ENCODE measurements around the gene DQX1.

DNA sequence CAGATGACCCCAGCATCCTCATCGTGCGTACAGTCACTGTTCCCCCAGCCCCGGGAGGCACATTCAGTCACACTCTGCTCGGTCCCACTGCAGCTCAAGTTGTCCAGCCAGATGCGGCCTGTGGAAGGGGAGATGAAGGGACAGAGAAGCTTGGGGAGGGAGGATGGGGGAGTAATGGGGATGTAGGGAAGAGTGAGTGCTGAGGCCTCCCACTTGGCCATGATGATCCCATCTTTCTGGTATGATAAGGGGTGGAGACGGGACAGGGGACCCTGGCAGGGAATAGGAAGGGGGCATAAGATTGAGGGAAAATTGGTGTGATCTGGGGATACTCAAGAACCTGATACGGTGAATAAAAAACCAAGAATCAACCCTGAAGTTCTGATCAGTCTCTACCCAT lies 24.2 kb upstream of the DQX1 start:
- TF ChIP-seq, protein P1, sequence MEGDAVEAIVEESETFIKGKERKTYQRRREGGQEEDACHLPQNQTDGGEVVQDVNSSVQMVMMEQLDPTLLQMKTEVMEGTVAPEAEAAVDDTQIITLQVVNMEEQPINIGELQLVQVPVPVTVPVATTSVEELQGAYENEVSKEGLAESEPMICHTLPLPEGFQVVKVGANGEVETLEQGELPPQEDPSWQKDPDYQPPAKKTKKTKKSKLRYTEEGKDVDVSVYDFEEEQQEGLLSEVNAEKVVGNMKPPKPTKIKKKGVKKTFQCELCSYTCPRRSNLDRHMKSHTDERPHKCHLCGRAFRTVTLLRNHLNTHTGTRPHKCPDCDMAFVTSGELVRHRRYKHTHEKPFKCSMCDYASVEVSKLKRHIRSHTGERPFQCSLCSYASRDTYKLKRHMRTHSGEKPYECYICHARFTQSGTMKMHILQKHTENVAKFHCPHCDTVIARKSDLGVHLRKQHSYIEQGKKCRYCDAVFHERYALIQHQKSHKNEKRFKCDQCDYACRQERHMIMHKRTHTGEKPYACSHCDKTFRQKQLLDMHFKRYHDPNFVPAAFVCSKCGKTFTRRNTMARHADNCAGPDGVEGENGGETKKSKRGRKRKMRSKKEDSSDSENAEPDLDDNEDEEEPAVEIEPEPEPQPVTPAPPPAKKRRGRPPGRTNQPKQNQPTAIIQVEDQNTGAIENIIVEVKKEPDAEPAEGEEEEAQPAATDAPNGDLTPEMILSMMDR (IDR thresholded peaks at IDR 0.05; ENCODE audit: low read depth, low read length) = no peak
- TF ChIP-seq POLR2A (IDR thresholded peaks at IDR 0.05; ENCODE audit: extremely low read depth, insufficient read length) (no peak), MYC (IDR thresholded peaks at IDR 0.05; ENCODE audit: low read depth, low read length) (no peak)

Data from NB4 (cell line).